D341Med (cell line): ENCODE results near the gene CACNB1.
"Not testable (repeated sequence)": the region's sequence is repeated elsewhere in the genome, so short reads cannot be mapped to it uniquely, and the experiment has no call there.

Source experiments
- DNase-seq: peaks from one replicate; pipeline ENCODE4 v3.0.0; 2012; ENCODE audit warnings: low spot score

The CACNB1 gene

GRCh38 chr17:39151150-39151942 is 46.1 kb downstream of the CACNB1 start, which contains the start of gene PLXDC1:
TSS of gene PLXDC1 (minus strand) at chr17:39151637. CDS start at chr17:39151437, 200 bp downstream.
- DNase-seq, result no peak

GRCh38 chr17:39150795-39151149 is 46.7 kb downstream of the CACNB1 start:
- no peak for DNase-seq

GRCh38 chr17:39150104-39150634 is 47.3 kb downstream of the CACNB1 start:
- DNase-seq, result no peak

- no peak for DNase-seq
Measured at GRCh38 chr17:39147221-39148185, 50.0 kb downstream of the CACNB1 start.

GRCh38 chr17:39146273-39146672 is 51.2 kb downstream of the CACNB1 start:
- DNase-seq, result no peak

GRCh38 chr17:39145143-39145542 is 52.3 kb downstream of the CACNB1 start:
- no peak for DNase-seq

- DNase-seq, result no peak
Measured at GRCh38 chr17:39144416-39144840, 53.0 kb downstream of the CACNB1 start.

GRCh38 chr17:39143552-39144093 is 53.8 kb downstream of the CACNB1 start:
- no peak for DNase-seq

GRCh38 chr17:39141915-39142664 is 55.4 kb downstream of the CACNB1 start:
- no peak for DNase-seq

GRCh38 chr17:39141294-39141693 is 56.2 kb downstream of the CACNB1 start:
- DNase-seq, result no peak

- no peak for DNase-seq
Measured at GRCh38 chr17:39139561-39139960, 57.9 kb downstream of the CACNB1 start.

GRCh38 chr17:39139161-39139511 is 58.3 kb downstream of the CACNB1 start:
- DNase-seq, result no peak

- no peak for DNase-seq
Measured at GRCh38 chr17:39138431-39139160, 58.9 kb downstream of the CACNB1 start.

- DNase-seq, result no peak
Measured at GRCh38 chr17:39134878-39135277, 62.6 kb downstream of the CACNB1 start.

GRCh38 chr17:39132192-39132610 is 65.3 kb downstream of the CACNB1 start:
- DNase-seq, result no peak

- no peak for DNase-seq
Measured at GRCh38 chr17:39131616-39132015, 65.9 kb downstream of the CACNB1 start.

GRCh38 chr17:39130205-39130604 is 67.3 kb downstream of the CACNB1 start:
- DNase-seq, result no peak

GRCh38 chr17:39129544-39129943 is 67.9 kb downstream of the CACNB1 start:
- not testable (repeated sequence) for DNase-seq

GRCh38 chr17:39126436-39126835 is 71.0 kb downstream of the CACNB1 start:
- DNase-seq, result no peak

- no peak for DNase-seq
Measured at GRCh38 chr17:39125143-39125875, 72.2 kb downstream of the CACNB1 start.
